MM.1S (cell line): ENCODE results near the gene P3H1.

Source experiments
- DNase-seq: peaks from one replicate; pipeline ENCODE4 v3.0.0-alpha.2; 2015
- H2AFZ ChIP-seq: fragments of 300-600 bp; sonication (generic); 2 replicates; pipeline ENCODE4 v1.6.0; 2016; ENCODE audit warnings: antibody characterized with exemption, low read length
- H3F3A ChIP-seq: fragments of 300-600 bp; sonication (generic); 2 replicates; pipeline ENCODE4 v1.6.1; 2016; ENCODE audit warnings: mild to moderate bottlenecking, antibody characterized with exemption, low read length, moderate library complexity, mixed read lengths; ENCODE audit not compliant: insufficient read depth
- H3K27ac ChIP-seq: fragments of 300-600 bp; sonication (generic); 2 replicates; pipeline ENCODE4 v1.5.1; 2016; ENCODE audit warnings: mild to moderate bottlenecking, low read length
- H3K27me3 ChIP-seq: fragments of 300-600 bp; sonication (generic); replicated peaks from 2 replicates; pipeline ENCODE4 v1.6.0; 2016; ENCODE audit warnings: low read length; ENCODE audit not compliant: insufficient read depth
- H3K36me3 ChIP-seq: fragments of 300-600 bp; sonication (generic); replicated peaks from 2 replicates; pipeline ENCODE4 v1.6.1; 2016; ENCODE audit warnings: mild to moderate bottlenecking, low read length, mixed read lengths; ENCODE audit not compliant: insufficient read depth
- H3K4me1 ChIP-seq: fragments of 300-600 bp; sonication (generic); 2 replicates; pipeline ENCODE4 v1.6.1; 2016; ENCODE audit warnings: low read length, mixed read lengths
- H3K4me2 ChIP-seq: fragments of 300-600 bp; sonication (generic); 2 replicates; pipeline ENCODE4 v1.6.0; 2016; ENCODE audit warnings: low read depth, low read length
- H3K4me3 ChIP-seq: fragments of 300-600 bp; sonication (generic); 2 replicates; pipeline ENCODE4 v1.5.1; 2016; ENCODE audit warnings: low read length, mixed read lengths
- H3K79me2 ChIP-seq: fragments of 300-600 bp; sonication (generic); 2 replicates; pipeline ENCODE4 v1.6.1; 2016; ENCODE audit warnings: mixed run types, low read length, mixed read lengths
- H3K9ac ChIP-seq: fragments of 300-600 bp; sonication (generic); 2 replicates; pipeline ENCODE4 v1.6.1; 2016; ENCODE audit warnings: low read length, mixed read lengths
- H3K9me2 ChIP-seq: fragments of 300-600 bp; sonication (generic); replicated peaks from 2 replicates; pipeline ENCODE4 v1.6.1; 2016; ENCODE audit warnings: mild to moderate bottlenecking, low read length, mixed read lengths; ENCODE audit not compliant: insufficient read depth
- H3K9me3 ChIP-seq: fragments of 300-600 bp; sonication (generic); replicated peaks from 2 replicates; pipeline ENCODE4 v1.6.1; 2016; ENCODE audit warnings: mild to moderate bottlenecking, low read length, mixed read lengths; ENCODE audit not compliant: insufficient read depth
- H4K20me1 ChIP-seq: fragments of 300-600 bp; sonication (generic); 2 replicates; pipeline ENCODE4 v1.6.1; 2016; ENCODE audit warnings: mild to moderate bottlenecking, low read length, moderate library complexity, mixed read lengths; ENCODE audit not compliant: insufficient read depth
- CTCF ChIP-seq: fragments of 300-600 bp; sonication (generic); IDR thresholded peaks from 2 replicates; pipeline ENCODE4 v1.5.1; 2016; ENCODE audit warnings: antibody characterized with exemption, low read length, mixed read lengths
- EZH2 ChIP-seq: fragments of 300-600 bp; sonication (generic); optimal IDR thresholded peaks from 2 replicates; pipeline ENCODE3; 2017; ENCODE audit warnings: low read depth, mild to moderate bottlenecking, antibody characterized with exemption, low read length, mixed read lengths
- EZH2phosphoT487 ChIP-seq: fragments of 300-600 bp; sonication (generic); IDR thresholded peaks from 2 replicates; pipeline ENCODE4 v1.6.1; 2018; ENCODE audit warnings: antibody characterized with exemption, low read length

The P3H1 gene

GRCh38 chr1:42807056-42807668 lies 40.3 kb upstream of the P3H1 start:
- Histone ChIP-seq H2AFZ (no peak overlapping the region), H3K27me3 (no peaks in the 10 kb centered on the region), H3K4me1 (no peaks in the 10 kb centered on the region), H3K4me2 (no peak overlapping the region), H3K4me3 (no peak overlapping the region), H3K36me3 (no peaks in the 10 kb centered on the region), H3K9me3 (no peaks in the 10 kb centered on the region), H3K27ac (no peak overlapping the region), H3F3A (no peaks in the 10 kb centered on the region), H3K9ac (no peak overlapping the region), H3K9me2 (no peaks in the 10 kb centered on the region), H3K79me2 (no peaks in the 10 kb centered on the region), H4K20me1 (no peaks in the 10 kb centered on the region)
- TF ChIP-seq CTCF = no peak
- TF ChIP-seq EZH2 = no peak
- no peak for TF ChIP-seq EZH2phosphoT487
- DNase-seq = no peak

- Histone ChIP-seq H3K27me3 (no peaks in the 10 kb centered on the region), H3K4me2 (no peak overlapping the region), H3K4me3 (no peak overlapping the region), H3K79me2 (no peaks in the 10 kb centered on the region), H2AFZ (no peak overlapping the region), H3K9me2 (no peaks in the 10 kb centered on the region), H3K36me3 (no peaks in the 10 kb centered on the region), H3F3A (no peaks in the 10 kb centered on the region), H4K20me1 (no peaks in the 10 kb centered on the region), H3K9ac (no peak overlapping the region), H3K9me3 (no peaks in the 10 kb centered on the region), H3K27ac (no peak overlapping the region), H3K4me1 (no peaks in the 10 kb centered on the region)
- TF ChIP-seq EZH2phosphoT487 = no peak
- no peak for DNase-seq
Measured at GRCh38 chr1:42806593-42806992, 39.8 kb upstream of the P3H1 start.

- TF ChIP-seq CTCF = no peak
- Histone ChIP-seq H3K27ac (no peak overlapping the region), H3F3A (no peaks in the 10 kb centered on the region), H4K20me1 (no peaks in the 10 kb centered on the region), H3K9me2 (no peaks in the 10 kb centered on the region), H2AFZ (no peak overlapping the region), H3K27me3 (no peaks in the 10 kb centered on the region), H3K4me1 (no peaks in the 10 kb centered on the region), H3K4me3 (no peak overlapping the region), H3K9ac (no peak overlapping the region), H3K36me3 (no peaks in the 10 kb centered on the region), H3K9me3 (no peaks in the 10 kb centered on the region), H3K4me2 (no peak overlapping the region), H3K79me2 (no peaks in the 10 kb centered on the region)
- no peak for DNase-seq
Measured at GRCh38 chr1:42806171-42806570, 39.3 kb upstream of the P3H1 start.

GRCh38 chr1:42801832-42802473 lies 35.1 kb upstream of the P3H1 start:
- Histone ChIP-seq H3K4me3 (no peak overlapping the region), H3K36me3 (no peaks in the 10 kb centered on the region), H3K4me2 (no peak overlapping the region), H3K4me1 (no peaks in the 10 kb centered on the region), H3K27me3 (no peaks in the 10 kb centered on the region), H3K9me2 (no peaks in the 10 kb centered on the region), H3K9ac (no peak overlapping the region), H3K27ac (no peak overlapping the region), H3F3A (no peaks in the 10 kb centered on the region), H2AFZ (no peak overlapping the region), H4K20me1 (no peaks in the 10 kb centered on the region), H3K79me2 (no peaks in the 10 kb centered on the region), H3K9me3 (no peaks in the 10 kb centered on the region)
- TF ChIP-seq EZH2phosphoT487 (no peak), EZH2 (no peak), CTCF (no peak)
- no peak for DNase-seq
